Common myeloid progenitor, CD34-positive (primary cell): ENCODE results near the gene SSBP4.

Source experiments
- CTCF ChIA-PET: fragments of 350-600 bp; sonication (Branson Sonifier 250); formaldehyde crosslinking; loops from one replicate; lab custom pipeline; 2021; ENCODE audit warnings: antibody characterized with exemption; lab: Charles Lee
- POLR2A ChIA-PET: fragments of 350-600 bp; sonication (Branson Sonifier 250); formaldehyde crosslinking; loops from one replicate; lab custom pipeline; 2021; ENCODE audit warnings: antibody characterized with exemption; lab: Charles Lee
- DNase-seq, 3 donors: peaks; one replicate each; pipeline versions ENCODE4 v3.0.0 to v3.0.0-alpha.2; 2013
- H3K27ac ChIP-seq, 2 experiments: 1 replicate in 1 of 2; 2 replicates in 1 of 2; pipeline ENCODE4 v1.7.0; 2013; ENCODE audit warnings: inconsistent platforms in 2 of 2, low read length in 2 of 2, mild to moderate bottlenecking in 2 of 2, low read depth in 1 of 2, moderate library complexity in 1 of 2; ENCODE audit not compliant: severe bottlenecking in 2 of 2, insufficient read depth in 1 of 2, poor library complexity in 1 of 2
- H3K27me3 ChIP-seq, 5 experiments: replicated peaks in 2 of 5; 1 replicate in 3 of 5; 2 replicates in 2 of 5; pipeline versions ENCODE4 v1.6.1 to v1.7.0; 2013; ENCODE audit warnings: low read length in 4 of 5, mild to moderate bottlenecking in 2 of 5, moderate library complexity in 2 of 5, inconsistent platforms in 1 of 5; ENCODE audit not compliant: insufficient read depth in 5 of 5, control insufficient read depth in 4 of 5
- H3K36me3 ChIP-seq, 4 experiments: 1 replicate in 2 of 4; 2 replicates in 2 of 4; pipeline versions ENCODE4 v1.6.1 to v1.7.0; 2013; ENCODE audit warnings: low read length in 3 of 4, control low read depth in 1 of 4, mild to moderate bottlenecking in 1 of 4; ENCODE audit not compliant: control insufficient read depth in 4 of 4, insufficient read depth in 4 of 4
- H3K4me1 ChIP-seq, 4 experiments: 1 replicate in 3 of 4; 2 replicates in 1 of 4; pipeline versions ENCODE4 v1.6.1 to v1.7.1; 2013; ENCODE audit warnings: low read length in 3 of 4, mild to moderate bottlenecking in 3 of 4, control low read depth in 1 of 4, inconsistent platforms in 1 of 4, moderate library complexity in 1 of 4; ENCODE audit not compliant: control insufficient read depth in 4 of 4, insufficient read depth in 4 of 4; ENCODE audit errors: control extremely low read depth in 1 of 4
- H3K4me3 ChIP-seq, 7 experiments: 1 replicate in 4 of 7; 2 replicates in 3 of 7; pipeline versions ENCODE4 v1.5.1 to v1.7.0; 2013; ENCODE audit warnings: mild to moderate bottlenecking in 7 of 7, low read length in 6 of 7, moderate library complexity in 6 of 7, inconsistent platforms in 2 of 7, low read depth in 2 of 7, control low read depth in 1 of 7; ENCODE audit not compliant: insufficient read depth in 4 of 7, control insufficient read depth in 1 of 7; ENCODE audit errors: extremely low read depth in 1 of 7
- H3K9me3 ChIP-seq, 5 experiments: 1 replicate in 4 of 5; 2 replicates in 1 of 5; pipeline versions ENCODE4 v1.6.1 to v1.7.1; 2013; ENCODE audit warnings: low read length in 4 of 5, mild to moderate bottlenecking in 2 of 5, inconsistent platforms in 1 of 5, low read depth in 1 of 5, moderate library complexity in 1 of 5; ENCODE audit not compliant: control insufficient read depth in 4 of 5, insufficient read depth in 2 of 5; ENCODE audit errors: control extremely low read depth in 1 of 5
- WGBS: methylation state at CpG from one replicate; pipeline ENCODE4 v1.1.5; 2013; ENCODE audit not compliant: insufficient coverage; 5-methylcytosine and 5-hydroxymethylcytosine counted together

SSBP4 gene

DNA sequence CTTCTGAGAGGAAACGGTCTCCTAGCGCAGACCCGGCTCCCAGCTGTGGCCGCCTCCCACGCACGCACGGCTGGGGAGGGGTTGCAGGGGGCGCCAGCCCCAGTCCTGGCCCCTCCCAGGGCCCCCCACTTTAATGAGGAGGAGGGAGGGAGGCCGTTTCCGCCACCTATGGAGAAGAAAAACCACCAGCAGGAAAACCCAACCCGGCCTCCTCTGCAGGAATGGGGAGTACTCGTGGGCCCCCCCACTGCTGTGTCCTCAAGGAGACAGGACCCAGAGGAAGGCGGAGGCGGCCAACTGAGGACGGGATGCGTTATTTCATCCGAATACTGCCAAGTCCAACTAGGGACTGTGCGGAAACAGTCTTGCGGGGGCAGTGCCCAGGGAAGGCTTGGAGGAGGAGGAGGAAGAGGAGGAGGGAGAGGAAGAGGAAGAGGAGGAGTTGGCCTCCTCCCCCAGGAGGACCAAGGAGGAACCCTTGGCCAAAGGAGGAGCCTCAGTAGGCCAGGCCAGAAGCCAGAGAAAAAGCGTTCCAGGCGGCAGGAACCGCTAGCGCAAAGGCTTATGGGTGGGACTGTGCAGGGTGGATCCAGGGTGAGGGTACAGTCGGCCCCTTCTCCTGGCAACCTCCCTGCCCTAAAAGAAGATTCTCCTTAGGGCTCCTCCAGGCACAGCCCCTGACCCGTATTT is 3.9 kb upstream of the SSBP4 start:
- H3K9me3 ChIP-seq = no peaks in the 10 kb centered on the region
- CTCF ChIA-PET = interaction anchor here (0.6 to 6.9 kb wide), 15 partner anchors 9 to 535 kb away, joined by 3 to 133 read pairs (median 4); partner anchors contain the start of genes GDF15 and LRRC25
- POLR2A ChIA-PET = interaction anchor here (0.5 to 1.2 kb wide), 3 partner anchors 98 to 249 kb away, joined by 3 to 5 read pairs (median 3); no protein-coding TSS in a partner anchor
- peak in 2 of 3 donors; percentile 28 to 33 for DNase-seq
- 3% methylated on average over 24 of the region's 25 CpGs for WGBS
- peak overlapping the region in 5 of 7 experiments; percentile 29 to 60 (median 54) for H3K4me3 ChIP-seq
- H3K4me1 ChIP-seq = peaks cover 3 to 64% (median 60%) of the 10 kb centered on the region in 4 experiments
- no peaks in the 10 kb centered on the region for H3K27me3 ChIP-seq
- peak overlapping the region; percentile 46 to 94 for H3K27ac ChIP-seq
- H3K36me3 ChIP-seq = no peaks in the 10 kb centered on the region

DNA sequence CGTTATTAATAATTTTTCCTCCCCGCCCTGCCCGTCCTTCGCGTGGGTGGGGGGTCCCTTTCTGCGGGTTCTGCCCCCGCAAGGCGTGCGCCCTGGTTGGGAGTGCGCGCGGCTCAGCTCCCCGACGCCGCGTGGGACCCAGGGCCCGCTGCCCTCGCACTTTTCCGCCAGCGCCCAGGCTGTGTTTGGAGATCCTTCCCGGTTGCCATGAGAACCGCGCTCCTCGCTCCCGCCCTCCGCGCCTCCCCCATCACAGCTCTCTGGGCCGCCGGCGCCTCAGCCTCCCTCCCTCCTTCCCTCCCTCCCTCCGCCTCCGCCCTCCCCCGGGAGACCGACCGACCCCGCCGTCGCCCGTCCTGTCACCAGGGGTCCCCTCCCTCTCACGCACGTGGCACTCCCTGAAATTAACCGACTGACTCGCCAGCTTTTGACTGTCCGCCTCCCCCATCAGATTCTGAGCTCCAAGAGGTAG is 2.4 kb upstream of the SSBP4 start:
- POLR2A ChIA-PET = interaction anchor here (0.8 to 2.9 kb wide), 8 partner anchors 11 to 136 kb away, joined by 3 to 16 read pairs (median 3); partner anchors contain the start of gene JUND
- no peaks in the 10 kb centered on the region for H3K36me3 ChIP-seq
- peak overlapping the region in 5 of 7 experiments; percentile 28 to 69 (median 52) for H3K4me3 ChIP-seq
- peaks cover 3 to 79% (median 71%) of the 10 kb centered on the region in 4 experiments for H3K4me1 ChIP-seq
- CTCF ChIA-PET = interaction anchor here (0.8 to 3.4 kb wide), 7 partner anchors 12 to 75 kb away, joined by 3 to 11 read pairs (median 7); no protein-coding TSS in a partner anchor
- H3K9me3 ChIP-seq = no peaks in the 10 kb centered on the region
- peak; percentile 91 to 97 (median 95) for DNase-seq
- peak overlapping the region; percentile 79 to 94 for H3K27ac ChIP-seq
- under 1% methylated on average over 40 of the region's 44 CpGs for WGBS
- no peaks in the 10 kb centered on the region for H3K27me3 ChIP-seq

DNA sequence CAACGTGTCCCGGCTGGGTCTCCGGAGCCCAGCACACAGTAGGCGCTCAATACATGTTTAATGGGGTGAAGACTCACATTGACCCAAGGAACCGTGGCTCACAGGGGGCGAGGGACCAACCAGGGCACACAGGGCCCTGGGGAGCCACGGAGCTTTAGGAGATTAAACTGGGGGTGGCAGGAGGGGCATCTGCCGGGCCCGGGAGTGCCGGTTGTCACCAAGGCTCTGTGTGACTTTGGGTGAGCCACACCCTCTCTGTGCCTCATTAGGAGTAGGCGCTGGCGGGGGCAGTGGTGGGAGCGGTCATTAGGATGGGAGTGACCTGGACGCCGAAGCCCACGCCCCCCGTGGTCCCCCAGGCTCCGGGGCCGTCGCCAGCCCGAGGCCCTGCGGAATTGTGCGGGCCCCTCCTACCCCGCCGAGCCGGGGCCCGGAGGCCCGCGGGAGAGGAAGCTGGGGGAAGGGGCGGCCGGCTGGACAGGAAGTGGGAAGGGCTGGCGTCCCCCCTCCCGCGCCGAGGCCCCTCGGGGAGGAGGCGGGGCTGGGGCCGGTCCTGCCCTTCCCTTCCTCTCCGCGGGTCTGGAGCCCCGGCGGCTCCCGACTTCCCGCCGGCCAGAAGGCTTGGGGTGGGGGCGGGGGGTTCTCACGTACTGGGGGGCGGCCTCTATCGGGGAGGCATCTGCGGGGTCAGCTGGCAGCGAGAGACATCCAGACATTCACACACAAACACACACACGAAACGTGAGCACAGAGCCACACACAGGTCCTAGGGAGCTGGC is 1.8 kb upstream of the SSBP4 start:
- Histone ChIP-seq H3K27ac (peak overlapping the region in 1 of 2 experiments; percentile 94), H3K9me3 (no peaks in the 10 kb centered on the region), H3K27me3 (no peaks in the 10 kb centered on the region), H3K4me1 (peaks cover 3 to 85% (median 74%) of the 10 kb centered on the region in 4 experiments), H3K36me3 (peaks cover 0 to 4% (median 0%) of the 10 kb centered on the region in 4 experiments), H3K4me3 (peak overlapping the region in 5 of 7 experiments; percentile 28 to 70 (median 52))
- 0% methylated on average over 25 of the region's 53 CpGs for WGBS
- DNase-seq = peak in 2 of 3 donors; percentile 51 to 76
- ChIA-PET POLR2A (interaction anchor here (0.8 to 2.9 kb wide), 9 partner anchors 11 to 136 kb away, joined by 3 to 16 read pairs (median 3); partner anchors contain the start of gene JUND), CTCF (interaction anchor here (0.8 to 3.4 kb wide), 6 partner anchors 16 to 76 kb away, joined by 3 to 11 read pairs (median 8); no protein-coding TSS in a partner anchor)

DNA sequence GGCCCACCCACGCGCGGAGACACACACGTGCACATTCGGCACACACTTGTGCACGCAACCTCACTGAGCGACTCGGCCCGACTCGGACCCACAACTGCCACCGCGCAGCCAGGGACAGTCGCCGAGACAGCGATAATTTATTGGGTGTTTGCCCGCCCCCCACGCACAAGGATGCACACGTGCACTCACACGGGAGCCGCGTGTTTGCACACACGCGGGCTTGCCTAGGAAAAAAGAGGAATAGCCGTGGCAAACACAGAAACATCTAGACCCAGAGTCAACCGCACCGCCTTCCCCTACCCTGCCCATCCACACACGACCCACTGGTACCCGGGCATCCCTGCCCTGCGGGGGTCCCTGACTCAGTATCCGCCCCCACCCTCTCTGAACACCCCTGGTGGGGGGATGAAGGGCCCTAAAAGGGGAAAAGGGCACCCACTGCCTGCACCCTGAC is 1.1 kb upstream of the SSBP4 start:
- peaks cover 0 to 10% (median under 1%) of the 10 kb centered on the region in 4 experiments for H3K36me3 ChIP-seq
- H3K4me1 ChIP-seq = peaks cover 3 to 85% (median 78%) of the 10 kb centered on the region in 4 experiments
- H3K9me3 ChIP-seq = no peaks in the 10 kb centered on the region
- CTCF ChIA-PET = interaction anchor here (0.9 to 3.4 kb wide), 10 partner anchors 10 to 137 kb away, joined by 3 to 11 read pairs (median 8); partner anchors contain the start of gene JUND
- POLR2A ChIA-PET = interaction anchor here (0.9 to 2.9 kb wide), 6 partner anchors 10 to 137 kb away, joined by 3 to 16 read pairs (median 4); partner anchors contain the start of gene JUND
- H3K27ac ChIP-seq = peak overlapping the region in 1 of 2 experiments; percentile 56
- H3K27me3 ChIP-seq = no peaks in the 10 kb centered on the region
- peak overlapping the region in 3 of 7 experiments; percentile 5 to 70 (median 69) for H3K4me3 ChIP-seq
- DNase-seq = peak in 1 of 3 donors; percentile 52
- 0% methylated on average over 18 of the region's 30 CpGs for whole genome bisulfite sequencing

DNA sequence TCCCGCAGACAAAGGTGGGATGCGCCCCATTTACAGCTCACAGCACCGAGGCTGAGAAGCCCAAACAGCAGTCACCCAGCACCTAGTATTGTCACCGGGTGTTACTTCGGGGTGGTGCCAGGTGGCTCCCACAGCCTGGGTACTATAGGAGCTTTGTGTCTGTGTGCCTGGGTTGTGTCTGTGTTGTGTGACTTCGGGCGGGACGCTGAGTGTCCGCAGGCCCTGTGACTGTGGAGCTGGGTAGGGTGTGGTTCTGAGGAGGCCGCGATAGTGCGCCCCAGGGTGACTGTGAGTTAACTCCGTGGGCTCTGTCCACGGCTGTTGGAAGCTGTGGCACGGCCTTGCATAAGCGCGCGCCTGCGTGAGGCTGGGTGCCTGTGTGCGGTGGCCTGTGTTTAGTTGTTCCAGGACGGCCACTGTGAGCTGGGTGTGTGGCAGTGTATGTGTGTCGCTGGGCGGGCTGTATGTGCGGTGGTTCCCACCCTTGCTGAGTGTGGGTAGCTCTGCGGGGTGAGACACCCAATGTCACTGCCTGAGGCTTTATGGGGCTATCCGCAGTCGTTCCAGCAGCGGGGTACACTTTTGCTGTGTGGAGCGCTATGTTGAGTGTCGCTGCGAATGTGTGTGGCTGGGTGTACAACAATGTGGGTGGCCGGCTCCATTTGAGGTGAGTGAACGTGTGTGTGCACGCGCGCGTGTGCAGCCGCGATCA is 559 bp upstream of the SSBP4 start:
- CTCF ChIA-PET = interaction anchor here (0.6 to 3.4 kb wide), 13 partner anchors 10 to 924 kb away, joined by 3 to 11 read pairs (median 4); partner anchors contain the start of genes GDF15 and JUND
- Histone ChIP-seq H3K4me1 (peaks cover 3 to 82% (median 78%) of the 10 kb centered on the region in 4 experiments), H3K27ac (peak overlapping the region in 1 of 2 experiments; percentile 56), H3K4me3 (peak overlapping the region in 5 of 7 experiments; percentile 19 to 77 (median 70)), H3K36me3 (peaks cover 0 to 12% (median under 1%) of the 10 kb centered on the region in 4 experiments), H3K27me3 (no peaks in the 10 kb centered on the region), H3K9me3 (no peaks in the 10 kb centered on the region)
- DNase-seq = peak in 2 of 3 donors; percentile 72 to 83
- POLR2A ChIA-PET = interaction anchor here (0.6 to 2.9 kb wide), 5 partner anchors 10 to 138 kb away, joined by 3 to 16 read pairs (median 4); partner anchors contain the start of gene JUND
- 14% methylated on average over 29 of the region's 39 CpGs for WGBS
